ENCODE data around the gene QPRT.
"Not testable (repeated sequence)": the region's sequence is repeated elsewhere in the genome, so short reads cannot be mapped to it uniquely, and the experiment has no call there.

QPRT gene

DNA sequence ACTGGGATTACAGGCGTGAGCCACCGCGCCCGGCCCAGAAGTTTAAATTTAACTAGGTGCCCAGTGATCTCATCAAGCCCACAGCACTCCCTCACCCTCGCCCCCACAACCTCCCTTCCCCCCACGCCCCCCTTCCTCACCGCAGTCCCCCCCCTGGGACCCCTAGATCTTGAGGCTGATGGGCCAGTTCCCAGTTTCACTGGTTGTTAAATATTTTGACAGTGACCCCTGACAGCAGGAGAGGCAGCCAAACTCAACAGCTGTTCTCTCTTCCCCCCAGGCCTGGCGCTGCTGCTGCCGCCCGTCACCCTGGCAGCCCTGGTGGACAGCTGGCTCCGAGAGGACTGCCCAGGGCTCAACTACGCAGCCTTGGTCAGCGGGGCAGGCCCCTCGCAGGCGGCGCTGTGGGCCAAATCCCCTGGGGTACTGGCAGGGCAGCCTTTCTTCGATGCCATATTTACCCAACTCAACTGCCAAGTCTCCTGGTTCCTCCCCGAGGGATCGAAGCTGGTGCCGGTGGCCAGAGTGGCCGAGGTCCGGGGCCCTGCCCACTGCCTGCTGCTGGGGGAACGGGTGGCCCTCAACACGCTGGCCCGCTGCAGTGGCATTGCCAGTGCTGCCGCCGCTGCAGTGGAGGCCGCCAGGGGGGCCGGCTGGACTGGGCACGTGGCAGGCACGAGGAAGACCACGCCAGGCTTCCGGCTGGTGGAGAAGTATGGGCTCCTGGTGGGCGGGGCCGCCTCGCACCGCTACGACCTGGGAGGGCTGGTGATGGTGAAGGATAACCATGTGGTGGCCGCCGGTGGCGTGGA is 15.6 kb downstream of the QPRT start:
- no peak for DNase-seq (ENCODE audit: low spot score)

DNA sequence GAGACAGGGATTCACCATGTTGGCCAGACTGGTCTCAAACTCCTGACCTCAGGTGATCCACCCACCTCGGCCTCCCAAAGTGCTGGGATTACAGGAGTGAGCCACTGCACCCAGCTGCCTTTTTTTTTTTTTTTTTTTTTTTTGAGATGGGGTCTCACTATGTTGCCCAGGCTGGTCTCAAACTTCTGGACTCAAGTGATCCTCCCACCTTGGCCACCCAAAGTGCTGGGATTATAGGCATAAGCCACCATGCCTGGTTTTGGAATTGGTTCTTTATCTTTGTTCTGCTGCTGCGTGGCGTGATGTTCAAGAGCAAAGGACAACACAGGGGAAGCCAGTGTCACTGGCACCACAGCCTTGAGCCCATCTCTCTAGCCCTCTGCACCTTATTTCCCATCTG is 16.7 kb downstream of the QPRT start:
- not testable (repeated sequence) for DNase-seq (ENCODE audit: low spot score)

DNA sequence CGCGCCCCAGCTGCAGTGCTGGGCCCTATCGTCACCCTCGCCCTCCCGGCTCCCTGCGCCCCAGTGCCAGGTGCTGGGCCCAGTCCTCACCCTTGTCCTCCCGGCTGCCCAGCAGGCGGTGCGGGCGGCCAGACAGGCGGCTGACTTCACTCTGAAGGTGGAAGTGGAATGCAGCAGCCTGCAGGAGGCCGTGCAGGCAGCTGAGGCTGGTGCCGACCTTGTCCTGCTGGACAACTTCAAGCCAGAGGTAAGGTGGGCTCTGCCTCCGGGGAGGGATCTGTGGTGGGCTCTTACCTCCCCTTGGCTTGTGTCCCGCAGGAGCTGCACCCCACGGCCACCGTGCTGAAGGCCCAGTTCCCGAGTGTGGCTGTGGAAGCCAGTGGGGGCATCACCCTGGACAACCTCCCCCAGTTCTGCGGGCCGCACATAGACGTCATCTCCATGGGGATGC is 17.9 kb downstream of the QPRT start:
- no peak for DNase-seq (ENCODE audit: low spot score)

DNA sequence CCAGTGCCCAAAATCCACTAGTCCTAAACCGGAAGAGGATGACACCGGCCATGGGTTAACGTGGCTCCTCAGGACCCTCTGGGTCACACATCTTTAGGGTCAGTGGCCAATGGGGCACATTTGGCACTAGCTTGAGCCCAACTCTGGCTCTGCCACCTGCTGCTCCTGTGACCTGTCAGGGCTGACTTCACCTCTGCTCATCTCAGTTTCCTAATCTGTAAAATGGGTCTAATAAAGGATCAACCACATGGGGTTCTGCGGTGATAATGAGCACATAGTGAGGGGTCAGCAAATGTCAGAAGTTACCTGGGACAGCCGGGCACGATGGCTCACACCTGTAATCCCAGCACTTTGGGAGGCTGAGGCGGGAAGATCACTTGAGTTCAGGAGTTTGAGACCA is 18.4 kb downstream of the QPRT start:
- no peak for DNase-seq (ENCODE audit: low spot score)

DNA sequence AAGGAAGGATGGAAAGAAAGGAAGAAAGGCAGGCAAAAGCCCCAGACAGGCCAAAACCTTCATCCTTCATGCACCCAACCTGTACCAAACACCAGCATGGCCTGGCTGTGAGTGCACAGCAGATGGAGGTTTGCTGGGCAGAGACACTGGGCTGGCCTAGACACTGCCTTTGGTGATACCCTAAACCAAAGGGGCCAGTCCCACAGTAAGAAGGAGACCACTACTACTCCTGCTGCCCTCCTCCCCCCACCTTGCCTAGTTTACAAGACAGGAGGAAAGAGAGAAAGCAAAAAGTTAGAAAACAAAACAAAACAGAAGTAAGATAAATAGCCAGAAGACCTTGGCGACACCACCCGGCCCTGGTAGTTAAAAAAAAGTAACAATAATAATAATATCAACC is 19.1 kb downstream of the QPRT start:
- no peak for DNase-seq (ENCODE audit: low spot score)

DNA sequence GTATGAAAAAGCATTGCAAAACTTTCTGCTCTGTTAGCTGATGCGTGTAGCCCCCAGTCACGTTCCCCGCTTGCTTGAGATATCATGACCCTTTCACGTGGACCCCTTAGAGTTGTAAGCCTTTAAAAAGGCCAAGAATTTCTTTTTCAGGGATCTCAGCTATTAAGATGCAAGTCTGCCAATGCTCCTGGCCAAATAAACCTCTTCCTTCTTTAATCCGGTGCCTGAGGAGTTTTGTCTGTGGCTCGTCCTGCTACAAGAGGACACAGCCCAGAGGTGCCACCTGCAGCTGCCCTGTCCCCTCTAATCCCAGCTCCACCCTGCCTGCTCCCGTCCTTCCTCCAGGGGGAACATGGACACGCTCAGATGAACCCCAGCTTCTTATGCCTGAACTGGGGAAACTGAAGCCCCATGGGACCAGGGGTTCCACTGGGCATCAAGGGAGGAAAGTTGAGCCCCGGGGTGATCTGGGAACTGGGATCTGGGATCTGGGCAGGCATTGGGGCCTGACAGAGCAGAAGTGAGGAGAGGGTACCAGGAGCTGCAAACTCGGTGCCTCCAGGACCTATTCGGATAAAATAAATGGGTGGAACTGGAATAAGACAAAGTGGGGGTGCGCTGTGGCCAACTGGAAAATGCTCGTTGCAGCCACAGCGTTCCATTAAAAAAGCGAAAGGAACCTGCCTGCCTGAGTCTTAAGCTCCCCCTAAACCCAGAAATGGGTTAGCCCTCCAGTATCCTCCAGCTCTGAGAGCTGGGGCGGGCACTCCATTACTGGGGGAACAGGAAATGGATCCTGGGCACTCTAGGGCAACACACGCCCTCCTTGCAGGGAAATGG is 19.7 kb downstream of the QPRT start:
- no peak for DNase-seq (ENCODE audit: low spot score)

DNA sequence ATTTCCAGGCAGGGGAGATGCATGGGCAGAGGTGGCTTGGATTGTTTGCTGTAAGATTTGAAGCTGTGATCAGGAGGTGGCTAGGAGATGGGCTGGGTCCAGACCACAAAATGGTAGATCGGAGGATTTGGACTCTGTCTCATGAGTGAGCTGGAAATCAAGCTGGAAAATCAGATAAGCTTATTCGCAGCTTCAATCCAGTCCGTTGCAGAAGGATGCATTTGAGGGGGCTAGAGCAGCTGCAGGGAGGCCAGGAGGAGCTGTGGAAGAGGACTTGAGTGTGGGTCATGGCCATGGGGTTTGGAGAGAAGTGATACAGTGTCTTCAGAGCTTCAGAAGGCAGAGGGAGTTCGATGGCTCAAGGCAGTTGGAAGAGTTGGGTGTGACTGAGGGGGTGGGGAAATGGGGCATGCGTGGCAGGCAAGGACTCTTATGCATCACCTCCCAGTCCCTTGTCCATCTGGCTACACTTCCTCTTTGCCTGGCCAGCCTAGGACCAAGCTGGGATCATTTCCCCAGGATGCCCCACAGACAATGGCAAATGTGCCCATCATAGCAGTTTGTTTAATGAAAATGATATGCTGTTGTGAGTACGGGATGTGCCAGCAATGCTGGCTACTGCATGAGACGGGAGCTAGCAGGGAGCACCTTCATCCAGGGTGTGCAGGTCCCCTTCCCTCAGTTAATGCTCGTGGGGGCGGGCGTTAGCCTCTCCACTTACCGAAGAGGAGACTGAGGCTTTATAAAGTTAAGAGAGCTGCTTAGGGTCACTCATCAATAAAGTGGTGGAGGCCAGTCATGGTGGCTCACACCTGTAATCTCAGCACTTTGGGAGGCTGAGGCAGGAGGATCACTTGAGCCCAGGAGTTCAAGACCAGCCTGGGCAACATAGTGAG is 20.6 kb downstream of the QPRT start:
- DNase-seq (ENCODE audit: low spot score): no peak

DNA sequence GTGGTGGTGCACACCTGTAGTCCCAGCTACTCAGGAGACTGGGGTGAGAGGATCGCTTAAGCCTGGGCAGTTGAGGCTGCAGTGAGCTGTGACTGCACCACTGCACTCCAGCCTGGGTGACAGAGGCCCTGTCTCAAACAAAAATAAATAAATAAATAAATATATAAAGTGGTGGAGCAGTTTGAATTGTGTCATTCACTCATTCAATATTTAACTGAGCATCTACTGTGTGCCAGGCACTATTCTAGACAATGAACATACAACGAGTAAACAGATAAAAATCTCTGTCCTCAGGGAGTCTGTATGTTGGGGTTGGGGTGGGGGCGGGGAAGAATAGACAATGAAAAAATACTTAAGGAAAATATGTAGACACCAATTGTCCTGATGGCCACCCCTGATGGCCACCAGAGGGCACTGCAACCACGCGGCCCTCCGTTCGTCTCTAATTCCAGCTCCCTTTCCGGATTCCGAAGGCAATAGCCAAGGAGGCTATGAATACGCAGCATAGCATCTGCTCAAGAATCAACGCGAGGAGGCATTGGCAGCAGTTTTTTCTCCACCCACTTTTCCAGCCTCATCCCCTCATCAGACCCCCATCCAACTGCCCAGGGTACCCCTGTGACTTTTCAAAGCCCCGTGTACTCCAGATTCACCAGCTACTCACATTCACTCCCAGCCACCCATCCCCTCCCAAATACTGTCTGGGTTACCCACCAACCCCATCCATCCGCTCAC is 21.4 kb downstream of the QPRT start:
- peak; percentile 93 for DNase-seq (ENCODE audit: low spot score)

DNA sequence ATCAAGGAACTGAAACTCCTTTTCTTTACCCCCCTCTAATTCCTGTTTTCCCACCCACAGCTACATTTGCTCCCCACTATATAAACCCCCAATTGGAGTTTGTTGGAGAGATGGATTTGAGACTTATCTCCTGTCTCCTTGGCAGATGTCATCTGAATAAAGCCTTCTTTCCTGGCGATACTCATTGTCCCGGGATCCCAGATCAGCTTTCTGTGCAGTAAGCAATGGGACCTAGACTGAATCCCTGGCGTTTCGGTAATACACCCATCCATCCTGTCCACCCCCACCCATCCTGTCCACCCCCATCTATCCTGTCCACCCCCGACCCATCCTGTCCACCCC is 22.2 kb downstream of the QPRT start:
- no peak for DNase-seq (ENCODE audit: low spot score)

DNA sequence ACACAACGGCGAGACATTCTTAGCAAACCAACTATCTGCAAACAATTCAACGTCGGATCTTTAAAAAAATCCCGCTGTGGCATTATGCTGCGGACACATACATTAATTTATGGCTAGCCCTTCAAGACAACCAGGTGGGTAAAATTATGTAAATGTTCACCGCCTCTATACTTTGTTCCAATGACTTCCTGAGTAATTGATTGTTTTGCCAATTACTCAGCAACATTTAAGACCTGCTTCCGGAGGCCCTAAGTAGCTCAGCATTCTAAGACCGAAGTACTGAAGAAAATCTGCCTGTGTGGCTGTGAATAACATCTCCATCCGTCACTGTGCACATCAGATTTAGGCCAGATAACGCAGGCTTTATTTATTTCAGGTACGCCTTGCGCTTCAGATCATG is 23.3 kb downstream of the QPRT start:
- DNase-seq (ENCODE audit: low spot score): no peak

DNA sequence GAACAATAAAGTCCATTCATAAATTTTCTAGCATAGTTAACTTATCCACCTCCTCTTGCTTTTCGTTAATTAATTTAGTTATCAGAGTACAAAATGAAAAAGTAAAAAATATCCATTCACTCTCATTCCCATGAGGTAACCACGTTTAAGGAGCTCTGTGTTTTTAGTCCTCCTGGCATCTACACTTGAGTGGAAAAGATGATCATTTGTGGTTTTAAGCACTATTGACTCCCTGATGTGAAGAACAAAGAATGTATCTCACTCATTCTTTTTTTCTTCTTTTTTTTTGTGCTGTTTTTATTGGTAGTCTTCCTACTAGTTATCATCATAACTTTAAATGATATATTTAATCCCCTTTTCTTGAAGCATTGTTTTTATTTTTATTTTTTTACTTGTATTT is 26.1 kb downstream of the QPRT start:
- no peak for DNase-seq (ENCODE audit: low spot score)

DNA sequence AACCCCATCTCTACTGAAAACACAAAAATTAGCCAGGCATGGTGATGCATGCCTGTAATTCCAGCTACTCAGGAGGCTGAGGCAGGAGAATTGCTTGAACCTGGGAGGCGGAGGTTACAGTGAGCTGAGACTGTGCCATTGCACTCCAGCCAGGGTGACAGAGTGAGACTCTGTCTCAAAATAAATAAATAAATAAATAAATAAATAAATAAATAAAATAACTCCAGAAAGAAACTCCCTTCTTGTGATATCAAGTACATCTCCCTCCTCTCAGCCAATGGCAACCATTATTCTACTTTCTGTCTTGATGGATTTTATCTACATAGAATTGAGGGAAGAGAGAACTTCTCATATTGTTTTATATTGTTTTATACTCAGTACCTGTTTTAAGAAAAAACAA is 28.2 kb downstream of the QPRT start:
- DNase-seq (ENCODE audit: low spot score): not testable (repeated sequence)

DNA sequence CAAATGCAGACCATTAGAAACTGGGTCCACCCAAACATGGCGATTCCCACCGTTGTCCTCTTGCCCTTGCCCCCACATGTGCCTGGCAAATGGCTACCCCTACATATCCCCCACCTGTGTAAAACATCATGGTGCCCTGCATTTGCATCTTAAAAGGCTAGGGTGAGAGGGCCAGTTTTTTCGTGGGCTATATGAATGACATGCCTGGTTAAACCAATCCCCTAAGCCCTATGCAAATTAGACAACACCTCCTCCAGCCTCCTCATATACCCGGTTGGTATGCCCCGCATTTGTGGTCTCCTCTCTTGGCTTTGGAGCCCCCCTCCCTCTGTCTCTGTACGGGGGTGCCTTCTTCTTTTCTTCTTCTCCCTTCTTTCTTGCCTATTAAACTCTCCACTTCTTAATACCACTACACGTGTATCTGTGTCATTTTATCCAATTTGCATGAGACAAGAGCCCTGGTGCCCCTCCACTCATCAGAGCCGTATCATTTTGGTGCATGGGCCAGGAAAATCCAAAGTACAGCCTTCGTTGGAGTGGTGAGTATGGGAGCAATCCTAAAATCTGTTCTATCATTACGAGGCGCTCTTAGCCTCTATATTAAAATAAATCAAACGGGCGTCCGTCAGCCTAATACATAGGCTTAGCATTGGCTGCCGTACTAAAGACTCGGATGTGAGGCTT is 30.1 kb downstream of the QPRT start:
- DNase-seq (ENCODE audit: low spot score): no peak

DNA sequence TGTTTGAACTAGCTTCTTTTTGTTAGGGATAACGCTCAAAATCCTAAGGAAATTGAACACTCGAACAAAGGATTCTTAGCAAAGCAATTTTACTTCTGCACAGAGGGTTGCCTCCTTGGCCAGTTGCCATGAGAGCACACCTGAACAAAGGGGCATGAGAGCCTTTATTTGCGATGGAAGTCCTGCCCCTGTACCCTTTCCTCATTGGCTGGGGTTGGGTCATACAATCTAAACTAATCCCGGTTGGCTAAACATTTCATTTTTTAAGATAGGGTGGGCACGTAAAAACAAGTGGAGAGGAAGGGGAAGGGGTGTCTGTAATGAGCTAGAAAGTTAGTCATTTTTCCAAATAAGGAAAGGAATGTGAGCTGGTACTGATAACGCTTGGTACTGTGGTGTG is 30.7 kb downstream of the QPRT start:
- DNase-seq (ENCODE audit: low spot score): not testable (repeated sequence)

DNA sequence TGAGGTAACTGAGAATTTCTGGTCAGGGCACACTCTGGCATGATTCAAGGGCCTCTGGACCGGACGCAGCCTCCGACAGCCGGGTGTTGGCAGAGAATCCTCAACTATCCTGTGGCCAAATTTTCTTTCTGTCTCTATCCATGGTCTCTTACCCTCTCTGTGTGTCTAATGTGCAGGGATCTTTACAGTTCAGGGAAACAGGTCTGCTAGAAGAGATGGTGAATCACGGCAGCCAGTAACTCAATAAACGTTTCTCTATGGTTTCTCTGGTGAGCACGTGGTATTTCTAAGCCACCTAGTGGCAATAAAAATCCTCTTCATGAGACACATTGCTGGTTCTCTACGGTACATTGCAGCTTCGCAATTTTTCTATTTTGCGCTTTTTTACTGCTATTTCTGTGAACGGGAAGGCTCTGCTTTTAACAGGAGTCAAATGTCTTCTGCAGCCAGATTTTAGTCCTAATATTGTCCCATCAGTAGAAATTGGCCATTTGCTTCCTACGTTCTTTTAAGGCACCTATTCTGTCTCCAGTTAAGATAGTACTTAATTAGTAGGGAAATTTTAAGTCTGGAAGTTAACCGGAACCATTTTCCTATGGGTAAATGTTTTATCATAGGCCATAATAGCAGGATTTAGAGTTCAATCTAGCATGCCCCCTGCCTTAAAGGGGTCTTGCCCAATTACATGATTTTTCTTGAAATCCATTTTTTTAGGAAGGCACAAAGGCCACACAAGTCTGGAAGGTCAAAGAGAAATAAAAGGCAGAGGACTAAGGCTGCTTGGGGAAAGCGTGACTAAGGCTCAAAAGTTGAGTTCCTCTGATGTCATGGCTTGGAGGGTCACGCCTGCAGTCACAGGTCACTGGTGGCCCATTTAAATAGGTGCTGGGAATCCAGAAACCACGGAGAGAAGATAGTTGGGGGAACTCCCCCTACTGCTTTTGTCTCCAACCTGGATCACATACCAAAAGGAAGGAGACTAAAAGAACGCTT is 31.5 kb downstream of the QPRT start:
- peak; percentile 64 for DNase-seq (ENCODE audit: low spot score)

DNA sequence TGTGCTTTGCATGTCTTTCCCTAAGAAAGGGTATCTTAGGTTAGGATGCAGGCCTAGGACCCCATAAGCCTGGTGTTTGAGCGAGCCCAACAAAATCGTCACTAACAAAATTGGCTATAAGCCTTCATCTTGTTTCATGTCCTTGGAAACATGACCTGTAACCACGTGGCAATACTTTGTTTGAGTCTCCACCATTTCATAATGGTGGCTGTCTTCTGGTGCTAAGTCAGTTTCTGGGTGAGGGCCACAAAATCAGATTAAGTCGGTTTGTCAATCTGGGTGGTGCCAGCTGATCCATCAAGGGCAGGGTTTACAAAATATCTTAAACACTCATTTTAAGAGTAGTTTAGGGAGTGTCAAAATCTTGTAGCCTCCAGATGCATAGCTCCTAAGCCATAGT is 33.8 kb downstream of the QPRT start:
- no peak for DNase-seq (ENCODE audit: low spot score)

DNA sequence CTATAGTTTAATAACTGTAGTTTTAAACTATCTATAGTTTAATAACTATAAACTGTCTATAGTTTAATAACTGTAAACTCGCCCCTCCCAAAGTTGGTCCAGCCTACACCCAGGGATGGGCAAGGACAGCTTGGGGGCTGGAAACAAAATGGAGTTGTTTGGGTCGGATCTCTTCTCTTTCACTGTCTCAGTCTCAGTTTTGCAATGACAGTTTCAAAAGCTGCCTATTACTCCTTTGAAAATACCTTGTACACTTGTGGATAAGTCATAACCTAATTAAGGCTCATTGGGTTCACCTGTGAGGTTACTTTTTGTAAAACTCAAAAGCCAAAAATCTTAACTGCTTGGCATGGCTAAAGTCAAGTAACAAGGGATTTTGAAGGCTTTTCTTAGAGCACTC is 35.4 kb downstream of the QPRT start:
- DNase-seq (ENCODE audit: low spot score): no peak

DNA sequence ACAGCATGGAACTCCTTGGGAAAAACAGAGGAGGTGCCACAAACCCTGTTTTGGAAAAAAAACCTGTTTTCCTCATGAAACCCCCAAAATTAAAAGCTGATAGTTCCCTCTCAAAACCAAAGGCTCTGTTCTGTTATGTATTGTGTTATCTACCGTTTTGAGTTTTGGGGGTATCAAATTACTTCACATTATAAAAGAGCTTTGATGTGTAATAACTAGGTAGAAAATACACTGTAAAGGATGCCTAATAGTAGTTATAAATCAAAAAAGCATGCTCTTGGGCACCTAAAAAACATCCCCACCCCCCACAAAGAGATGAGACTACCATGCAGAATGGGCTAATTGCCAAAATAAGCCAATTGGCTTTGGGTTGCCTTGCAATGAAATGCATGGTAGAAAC is 36.0 kb downstream of the QPRT start:
- no peak for DNase-seq (ENCODE audit: low spot score)

DNA sequence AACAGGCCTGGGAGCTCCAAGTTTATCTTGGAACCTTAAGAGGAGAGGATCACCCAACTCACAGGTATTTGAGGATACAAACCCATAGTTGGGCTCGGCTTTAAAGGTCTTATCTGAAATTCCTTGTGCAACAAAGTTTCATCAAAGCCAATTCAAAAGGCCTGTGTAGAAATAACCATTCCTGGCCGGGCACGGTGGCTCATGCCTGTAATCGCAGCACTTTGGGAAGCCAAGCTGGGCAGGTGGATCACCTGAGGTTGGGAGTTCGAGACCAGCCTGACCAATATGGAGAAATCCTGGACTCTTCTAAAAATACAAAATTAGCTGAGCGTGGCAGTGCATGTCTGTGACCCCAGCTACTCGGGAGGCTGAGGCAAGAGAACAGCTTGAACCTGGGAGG is 38.1 kb downstream of the QPRT start:
- no peak for DNase-seq (ENCODE audit: low spot score)

DNA sequence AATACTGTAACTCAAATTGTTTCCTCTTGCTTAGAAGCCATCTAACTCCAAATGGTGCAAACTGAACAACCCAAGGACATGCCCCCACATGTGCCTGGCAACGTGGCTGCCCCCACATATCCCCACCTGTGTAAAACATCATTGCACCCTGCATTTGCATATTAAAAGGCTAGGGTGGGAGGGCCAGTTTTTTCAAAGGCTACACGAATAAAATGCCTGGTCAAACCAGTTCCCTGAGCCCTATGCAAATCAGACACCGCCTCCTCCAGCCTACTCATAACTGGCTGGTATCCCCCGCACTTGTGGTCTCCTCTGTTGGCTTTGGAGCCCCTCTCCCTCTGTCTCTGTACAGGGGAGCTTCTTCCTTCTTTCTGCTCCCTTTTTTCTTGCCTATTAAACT is 40.1 kb downstream of the QPRT start:
- no peak for DNase-seq (ENCODE audit: low spot score)
